ENCODE data around the gene ROCK2. TPM values are rescaled to one million over a fixed set of nuclear protein-coding genes. Genes with fewer than 3 reads are reported as not detected.

The ROCK2 gene
- total and polyA plus RNA-seq, 2 of the 13 experiments (the other 11 are each of a cell fraction or from before 2014, with no cell fraction given), result 38.1 to 119 TPM

DNA sequence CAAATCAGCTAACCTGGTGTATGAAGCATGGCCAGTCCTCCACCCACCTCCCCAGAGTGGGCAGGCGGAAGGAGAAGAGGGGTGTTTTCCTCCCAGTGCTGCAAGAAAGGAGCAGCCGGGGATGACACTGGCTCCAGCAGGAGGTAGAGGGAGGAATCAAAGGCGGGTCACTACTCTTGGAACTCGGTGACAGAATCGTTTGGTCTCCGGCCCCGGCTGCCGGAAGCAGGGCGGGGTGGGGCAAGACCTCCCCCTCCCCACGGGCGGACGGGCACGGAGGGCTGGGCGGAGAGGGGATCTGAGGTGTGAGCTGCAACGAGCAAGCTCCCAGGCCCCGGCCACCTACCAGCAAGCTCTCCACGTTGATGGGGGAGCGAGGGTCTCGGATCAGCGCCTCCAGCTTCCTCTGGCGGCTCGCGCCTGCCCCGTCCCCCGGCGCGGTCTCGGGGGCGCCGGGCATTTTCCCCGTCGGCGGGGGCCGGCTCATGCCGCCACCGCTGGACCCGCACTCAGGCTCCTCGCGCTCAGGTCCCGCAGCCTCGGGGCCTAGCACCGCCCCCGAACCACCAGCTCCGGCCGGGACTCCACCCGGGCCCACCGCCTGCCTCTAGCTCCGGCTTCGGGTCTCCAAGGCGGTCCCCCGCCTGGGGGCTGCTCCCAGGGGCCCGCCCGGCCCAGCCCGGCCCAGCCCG, 640 bp downstream of the ROCK2 start (continued):
- no peak for TF ChIP-seq CEBPZ (IDR thresholded peaks at IDR 0.05; ENCODE audit: low read length)
- TF ChIP-seq ZBTB1 (CRISPR knock-in tag; IDR thresholded peaks at IDR 0.05; ENCODE audit: borderline replicate concordance), result peak; percentile 63; the same call in 1 of the 2 replicates
- peak; percentile 28; the same call in 1 of the 2 replicates for TF ChIP-seq TSC22D2 (CRISPR knock-in tag; IDR thresholded peaks at IDR 0.05; ENCODE audit: borderline replicate concordance)
- TF ChIP-seq ZNF274 (CRISPR knock-in tag; IDR thresholded peaks at IDR 0.05), result no peak; the same call in none of the 2 replicates
- TF ChIP-seq NFYB (CRISPR knock-in tag; IDR thresholded peaks at IDR 0.05), result no peak; the same call in 1 of the 2 replicates
- peak; percentile 37; the same call in 1 of the 2 replicates for TF ChIP-seq SIX1 (CRISPR knock-in tag; IDR thresholded peaks at IDR 0.05; ENCODE audit: borderline replicate concordance)
- TF ChIP-seq TEAD2 (CRISPR knock-in tag; IDR thresholded peaks at IDR 0.05), result no peak
- TF ChIP-seq AGO2 (optimal IDR thresholded peaks at IDR 0.05; ENCODE audit: low read depth, low read length), result peak; percentile 100
- TF ChIP-seq TAF1 (CRISPR knock-in tag; IDR thresholded peaks at IDR 0.05), result peak; percentile 91
- TF ChIP-seq, protein P1, sequence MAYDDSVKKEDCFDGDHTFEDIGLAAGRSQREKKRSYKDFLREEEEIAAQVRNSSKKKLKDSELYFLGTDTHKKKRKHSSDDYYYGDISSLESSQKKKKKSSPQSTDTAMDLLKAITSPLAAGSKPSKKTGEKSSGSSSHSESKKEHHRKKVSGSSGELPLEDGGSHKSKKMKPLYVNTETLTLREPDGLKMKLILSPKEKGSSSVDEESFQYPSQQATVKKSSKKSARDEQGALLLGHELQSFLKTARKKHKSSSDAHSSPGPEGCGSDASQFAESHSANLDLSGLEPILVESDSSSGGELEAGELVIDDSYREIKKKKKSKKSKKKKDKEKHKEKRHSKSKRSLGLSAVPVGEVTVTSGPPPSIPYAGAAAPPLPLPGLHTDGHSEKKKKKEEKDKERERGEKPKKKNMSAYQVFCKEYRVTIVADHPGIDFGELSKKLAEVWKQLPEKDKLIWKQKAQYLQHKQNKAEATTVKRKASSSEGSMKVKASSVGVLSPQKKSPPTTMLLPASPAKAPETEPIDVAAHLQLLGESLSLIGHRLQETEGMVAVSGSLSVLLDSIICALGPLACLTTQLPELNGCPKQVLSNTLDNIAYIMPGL (CRISPR knock-in tag; IDR thresholded peaks at IDR 0.05; ENCODE audit: borderline replicate concordance in 1 of 2, low read depth in 1 of 2), result peak; percentile 70 to 83
- no peak for TF ChIP-seq KLF15 (CRISPR knock-in tag; IDR thresholded peaks at IDR 0.05; ENCODE audit: borderline replicate concordance)
- TF ChIP-seq, protein P2, sequence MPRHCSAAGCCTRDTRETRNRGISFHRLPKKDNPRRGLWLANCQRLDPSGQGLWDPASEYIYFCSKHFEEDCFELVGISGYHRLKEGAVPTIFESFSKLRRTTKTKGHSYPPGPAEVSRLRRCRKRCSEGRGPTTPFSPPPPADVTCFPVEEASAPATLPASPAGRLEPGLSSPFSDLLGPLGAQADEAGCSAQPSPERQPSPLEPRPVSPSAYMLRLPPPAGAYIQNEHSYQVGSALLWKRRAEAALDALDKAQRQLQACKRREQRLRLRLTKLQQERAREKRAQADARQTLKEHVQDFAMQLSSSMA (CRISPR knock-in tag; IDR thresholded peaks at IDR 0.05), result peak; percentile 92
- TF ChIP-seq, protein P3, sequence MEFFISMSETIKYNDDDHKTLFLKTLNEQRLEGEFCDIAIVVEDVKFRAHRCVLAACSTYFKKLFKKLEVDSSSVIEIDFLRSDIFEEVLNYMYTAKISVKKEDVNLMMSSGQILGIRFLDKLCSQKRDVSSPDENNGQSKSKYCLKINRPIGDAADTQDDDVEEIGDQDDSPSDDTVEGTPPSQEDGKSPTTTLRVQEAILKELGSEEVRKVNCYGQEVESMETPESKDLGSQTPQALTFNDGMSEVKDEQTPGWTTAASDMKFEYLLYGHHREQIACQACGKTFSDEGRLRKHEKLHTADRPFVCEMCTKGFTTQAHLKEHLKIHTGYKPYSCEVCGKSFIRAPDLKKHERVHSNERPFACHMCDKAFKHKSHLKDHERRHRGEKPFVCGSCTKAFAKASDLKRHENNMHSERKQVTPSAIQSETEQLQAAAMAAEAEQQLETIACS (CRISPR knock-in tag; IDR thresholded peaks at IDR 0.05), result peak; percentile 82
- TF ChIP-seq ZNF264 (CRISPR knock-in tag; IDR thresholded peaks at IDR 0.05), result no peak; the same call in 1 of the 2 replicates
- peak; percentile 73 for TF ChIP-seq DMAP1 (CRISPR knock-in tag; IDR thresholded peaks at IDR 0.05)
- TF ChIP-seq, protein P4, sequence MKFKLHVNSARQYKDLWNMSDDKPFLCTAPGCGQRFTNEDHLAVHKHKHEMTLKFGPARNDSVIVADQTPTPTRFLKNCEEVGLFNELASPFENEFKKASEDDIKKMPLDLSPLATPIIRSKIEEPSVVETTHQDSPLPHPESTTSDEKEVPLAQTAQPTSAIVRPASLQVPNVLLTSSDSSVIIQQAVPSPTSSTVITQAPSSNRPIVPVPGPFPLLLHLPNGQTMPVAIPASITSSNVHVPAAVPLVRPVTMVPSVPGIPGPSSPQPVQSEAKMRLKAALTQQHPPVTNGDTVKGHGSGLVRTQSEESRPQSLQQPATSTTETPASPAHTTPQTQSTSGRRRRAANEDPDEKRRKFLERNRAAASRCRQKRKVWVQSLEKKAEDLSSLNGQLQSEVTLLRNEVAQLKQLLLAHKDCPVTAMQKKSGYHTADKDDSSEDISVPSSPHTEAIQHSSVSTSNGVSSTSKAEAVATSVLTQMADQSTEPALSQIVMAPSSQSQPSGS (CRISPR knock-in tag; IDR thresholded peaks at IDR 0.05), result peak; percentile 51; the same call in 1 of the 2 replicates
- TF ChIP-seq ZSCAN22 (CRISPR knock-in tag; IDR thresholded peaks at IDR 0.05), result no peak
- no peak; the same call in 1 of the 2 replicates for TF ChIP-seq SSRP1 (CRISPR knock-in tag; IDR thresholded peaks at IDR 0.05)

All from HepG2 (cell line).